ENCODE measurements around the gene LHFPL6.

Gene LHFPL6

DNA sequence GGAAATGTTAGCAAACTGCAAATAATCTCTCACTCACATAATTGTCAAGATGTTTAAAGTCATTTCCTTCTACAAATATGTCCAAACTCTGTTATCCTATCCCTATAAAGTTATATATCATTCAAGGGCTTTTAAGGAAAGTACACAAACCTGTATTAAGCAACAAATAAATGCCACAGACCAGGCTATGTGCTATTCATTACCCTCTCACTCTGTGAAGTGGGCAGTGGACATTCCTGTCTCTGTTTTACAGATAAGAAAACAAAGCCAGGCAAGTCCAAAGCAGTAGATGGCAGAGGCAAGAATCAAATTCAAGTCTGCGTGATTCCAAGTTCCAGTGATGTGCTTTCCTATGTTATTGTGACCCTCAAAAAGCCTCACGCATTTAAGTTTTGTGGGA is 140.6 kb downstream of the LHFPL6 start:
- no peak for DNase-seq (ENCODE audit: low read depth in 3 of 3)

DNA sequence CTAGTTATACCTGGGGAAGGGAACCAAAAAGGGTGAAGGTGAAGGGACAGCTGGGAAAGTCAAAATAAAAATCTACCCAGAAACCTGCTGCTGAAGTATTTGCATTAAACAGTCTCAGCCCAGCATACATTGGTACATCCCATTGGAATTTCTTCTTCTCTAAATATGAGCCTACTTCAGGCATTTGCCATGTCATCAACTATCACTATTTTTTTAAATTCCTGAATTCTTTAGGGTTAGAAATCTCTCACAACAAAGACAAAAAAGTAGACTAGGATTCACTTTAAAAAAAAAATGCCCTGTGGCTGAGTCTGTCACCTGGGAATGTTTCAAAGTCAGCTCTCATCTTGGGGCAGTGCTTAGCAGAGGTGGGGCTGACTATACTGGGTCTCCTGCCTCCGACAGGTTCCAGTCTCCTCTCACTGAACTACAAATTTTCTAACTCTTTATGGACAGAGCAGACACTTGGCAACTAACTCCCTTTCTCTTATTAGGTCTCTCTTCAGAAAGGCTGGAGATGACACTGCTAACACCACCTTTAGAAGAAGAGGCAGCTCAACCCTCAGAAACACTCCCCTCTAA is 141.2 kb downstream of the LHFPL6 start:
- DNase-seq (ENCODE audit: low read depth in 3 of 3), result no peak

DNA sequence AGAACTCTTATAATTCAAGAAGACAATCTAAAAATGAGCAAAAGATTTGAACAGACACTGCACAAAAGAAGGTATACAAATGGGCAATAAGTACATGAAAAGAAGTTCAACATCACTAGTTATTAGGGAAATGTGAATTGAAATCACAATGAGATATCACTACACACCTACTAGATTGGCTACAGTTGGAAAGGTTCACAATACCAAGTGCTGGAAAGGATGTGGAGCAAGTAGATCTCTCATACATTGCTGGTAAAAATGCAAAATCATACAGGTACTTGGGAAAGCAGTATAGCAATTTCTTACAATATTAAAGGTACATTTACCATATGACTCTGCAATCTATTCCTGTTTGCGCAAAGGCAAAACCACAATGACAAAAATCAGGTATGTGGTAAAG is 145.7 kb downstream of the LHFPL6 start:
- no peak for DNase-seq (ENCODE audit: low read depth in 3 of 3)

DNA sequence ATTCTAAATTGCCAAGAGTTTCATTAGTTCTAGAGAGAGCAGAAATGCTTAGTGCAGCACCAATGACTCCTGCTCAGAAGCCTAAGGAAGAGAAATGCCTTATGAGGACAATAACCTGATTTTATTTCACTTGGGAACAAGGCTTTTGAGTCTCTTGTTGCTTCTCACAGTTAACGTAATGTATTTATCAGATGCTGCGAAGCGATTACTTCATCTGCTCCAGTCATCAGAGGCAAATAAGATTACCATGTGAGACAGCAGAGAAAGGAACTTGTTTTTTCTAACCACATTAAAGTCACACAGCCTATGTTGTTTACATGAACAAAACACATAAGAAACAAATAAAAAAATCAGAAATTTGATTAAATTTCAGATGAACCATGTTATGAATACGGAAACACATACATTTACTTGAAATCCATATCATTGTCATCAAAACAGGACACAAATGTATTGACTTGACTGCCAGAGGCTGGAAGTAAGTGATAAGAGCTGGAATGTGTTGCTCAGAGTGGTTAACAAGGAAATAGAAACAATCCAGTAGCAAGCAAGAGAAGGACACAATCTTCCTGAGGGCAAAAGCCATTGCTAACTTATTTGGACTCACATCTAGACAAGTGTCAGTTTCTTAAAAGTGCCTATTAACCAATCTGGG is 147.3 kb downstream of the LHFPL6 start:
- DNase-seq (ENCODE audit: low read depth in 3 of 3), result no peak

DNA sequence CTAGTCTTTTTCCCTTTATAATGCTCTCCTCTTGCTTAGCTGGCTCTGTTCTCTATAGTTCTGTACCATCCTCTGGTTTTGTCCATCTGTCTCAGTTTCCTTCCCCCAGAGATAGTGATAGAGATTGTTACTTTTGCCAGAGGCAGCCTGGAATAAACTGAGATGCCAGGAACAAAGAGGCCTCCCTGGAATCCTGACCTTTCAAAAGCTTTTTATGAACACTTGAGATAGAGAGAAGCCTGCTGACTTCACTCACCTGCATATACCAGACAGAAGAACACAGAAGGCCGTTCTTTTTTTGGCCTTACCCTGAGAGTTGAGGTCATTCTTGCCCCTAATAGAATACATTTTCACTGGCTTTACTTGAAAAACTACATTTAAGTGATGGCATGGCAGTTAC is 150.2 kb downstream of the LHFPL6 start:
- no peak for DNase-seq (ENCODE audit: low read depth in 3 of 3)

DNA sequence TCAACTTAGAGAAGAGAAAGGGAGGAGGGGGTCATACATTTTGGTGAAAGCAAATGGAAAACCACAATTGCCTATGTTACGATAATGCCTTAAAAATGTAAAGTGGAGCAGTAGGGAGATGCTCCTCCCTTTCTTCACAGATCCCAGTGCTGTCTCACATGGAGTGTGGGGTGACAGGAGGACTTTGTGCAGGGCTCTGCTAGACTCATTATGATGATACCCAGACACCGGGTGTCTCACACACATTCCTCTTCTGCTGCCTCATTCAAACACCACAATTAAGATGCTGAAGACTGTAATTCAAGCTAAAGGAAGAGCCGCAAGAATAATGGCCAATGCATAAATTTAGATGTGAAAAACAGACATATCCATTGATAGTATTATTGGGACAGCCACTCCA is 150.6 kb downstream of the LHFPL6 start:
- DNase-seq (ENCODE audit: low read depth in 3 of 3), result no peak

DNA sequence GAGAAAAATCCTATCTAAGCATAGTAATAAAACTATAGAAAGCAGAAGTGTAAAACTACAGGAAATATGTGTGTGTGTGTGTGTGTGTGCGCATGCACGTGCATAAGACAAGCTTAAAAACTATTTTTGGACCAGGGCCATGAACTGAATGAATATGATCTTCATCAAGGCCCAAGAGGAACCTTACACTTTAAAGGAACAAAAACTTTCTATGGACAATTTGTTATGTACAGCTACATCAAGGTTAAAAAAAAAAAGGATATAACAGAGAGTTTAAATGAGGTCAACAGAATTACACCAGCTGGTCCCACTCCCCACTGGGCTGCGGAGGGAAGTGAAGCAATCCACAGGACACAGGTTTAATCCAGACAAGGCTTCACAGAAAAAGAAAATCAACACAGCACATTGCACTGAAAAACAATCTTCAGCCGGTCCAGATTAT is 151.1 kb downstream of the LHFPL6 start:
- no peak for DNase-seq (ENCODE audit: low read depth in 3 of 3)

DNA sequence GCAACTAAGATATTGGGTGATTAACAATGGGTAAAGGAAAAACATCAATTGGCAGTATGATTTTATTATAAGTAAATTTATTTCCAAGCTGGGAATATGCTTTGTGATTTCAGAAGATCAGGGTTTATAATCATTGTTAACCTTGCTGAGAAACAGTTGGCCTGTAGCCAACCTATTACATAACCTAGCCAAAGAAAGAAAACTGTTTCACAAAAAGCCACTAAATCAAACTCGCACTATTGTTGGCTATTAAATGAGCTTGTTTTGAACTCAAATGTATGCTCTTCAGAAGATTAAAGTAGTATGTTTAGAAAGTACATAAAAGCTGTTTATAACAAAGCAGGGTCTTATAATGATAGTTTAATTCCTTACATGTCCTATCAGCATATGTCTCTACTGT is 151.7 kb downstream of the LHFPL6 start:
- DNase-seq (ENCODE audit: low read depth in 3 of 3), result no peak

DNA sequence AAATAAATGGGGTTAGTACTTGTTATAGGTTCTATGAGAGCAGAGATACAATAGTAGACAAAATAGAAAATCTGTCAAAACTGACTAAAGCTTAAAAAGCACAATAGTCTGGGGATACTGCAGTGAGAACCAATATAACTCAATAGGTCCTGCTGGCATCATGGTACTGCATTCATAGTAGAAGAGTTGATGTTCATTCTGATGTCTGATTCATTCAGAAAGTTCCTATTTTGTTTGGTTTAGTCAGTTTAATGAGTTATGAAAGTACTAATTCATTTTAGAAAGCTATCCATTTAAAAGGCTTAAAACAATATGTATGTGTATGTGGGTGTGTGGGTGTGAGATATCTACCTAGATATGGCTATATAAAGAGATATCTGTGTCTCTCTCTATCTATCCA is 152.8 kb downstream of the LHFPL6 start:
- DNase-seq (ENCODE audit: low read depth in 3 of 3), result no peak

DNA sequence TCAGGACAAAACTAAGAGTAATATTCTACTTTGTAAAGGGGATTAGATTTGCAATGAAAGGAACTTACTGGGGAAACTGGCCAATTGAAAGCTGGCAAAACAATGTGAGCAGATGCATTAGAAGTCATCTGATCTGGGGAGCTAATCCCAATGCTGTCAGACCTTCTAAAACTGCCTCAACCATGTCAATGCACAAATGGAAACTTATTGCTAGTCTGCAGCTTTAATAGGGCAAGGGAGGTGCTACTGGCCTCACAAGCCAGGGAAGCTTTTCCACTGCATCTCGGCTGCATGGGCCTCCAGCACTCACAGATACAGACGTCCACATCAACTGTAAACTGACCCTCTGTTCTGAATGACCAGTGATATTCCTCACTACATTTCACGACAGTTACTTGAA is 154.2 kb downstream of the LHFPL6 start:
- DNase-seq (ENCODE audit: low read depth in 3 of 3), result no peak

DNA sequence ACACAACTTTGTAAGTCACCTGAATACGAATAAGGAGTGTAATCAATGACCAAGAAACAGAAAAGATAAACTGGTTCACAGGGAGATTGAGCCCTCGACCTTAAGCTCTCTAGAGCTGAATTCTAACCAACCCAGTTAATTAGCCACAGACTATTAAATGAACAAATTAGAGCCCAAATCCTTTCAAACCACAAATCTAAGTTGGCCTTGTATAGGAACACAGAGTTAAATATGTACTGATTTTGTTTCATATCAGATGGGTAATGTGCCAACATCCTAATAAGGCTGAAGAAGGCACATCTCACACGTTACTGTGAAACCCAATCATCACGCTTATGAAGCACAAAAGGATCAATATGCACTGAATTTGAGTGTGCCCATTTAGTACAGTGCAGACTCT is 156.1 kb downstream of the LHFPL6 start:
- DNase-seq (ENCODE audit: low read depth in 3 of 3), result no peak

DNA sequence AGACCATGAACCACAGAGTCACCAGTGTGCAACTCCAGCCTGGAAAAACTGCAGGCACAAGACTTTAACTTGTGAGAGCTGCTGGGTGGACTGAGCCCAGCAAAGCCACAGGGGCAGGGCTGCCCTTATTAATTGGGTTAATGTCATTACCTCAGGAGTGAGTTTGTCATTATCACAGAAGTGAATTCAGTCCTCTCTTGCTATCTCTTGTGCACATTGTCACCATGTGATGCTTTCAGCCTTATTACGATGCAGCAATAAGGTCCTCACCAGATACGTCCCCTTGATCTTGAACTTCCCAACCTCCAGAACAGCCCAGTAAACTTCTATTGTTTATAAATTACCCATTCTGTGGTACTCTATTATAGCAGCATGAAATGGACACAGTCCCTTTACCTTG is 158.1 kb downstream of the LHFPL6 start:
- DNase-seq (ENCODE audit: low read depth in 3 of 3), result no peak

DNA sequence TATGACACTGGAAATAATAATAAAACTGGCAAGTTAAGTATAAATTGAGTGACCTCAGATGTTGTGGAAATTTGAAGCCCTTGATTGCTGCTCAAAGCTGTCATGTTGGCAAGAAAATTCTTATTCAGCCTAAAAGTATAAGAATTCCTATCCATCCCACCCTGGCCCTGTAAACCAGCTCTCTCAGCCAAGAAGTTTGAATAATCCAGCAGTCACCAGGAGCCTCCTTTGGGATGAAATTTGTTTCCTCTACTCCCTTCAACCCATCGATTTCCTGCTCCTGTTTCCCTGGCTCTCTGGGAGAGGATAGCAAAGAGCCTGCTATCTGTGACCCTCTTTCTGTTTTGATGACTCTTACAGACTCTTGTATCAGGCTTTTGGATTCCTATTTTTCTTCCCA is 169.3 kb downstream of the LHFPL6 start:
- DNase-seq (ENCODE audit: low read depth in 3 of 3), result no peak

DNA sequence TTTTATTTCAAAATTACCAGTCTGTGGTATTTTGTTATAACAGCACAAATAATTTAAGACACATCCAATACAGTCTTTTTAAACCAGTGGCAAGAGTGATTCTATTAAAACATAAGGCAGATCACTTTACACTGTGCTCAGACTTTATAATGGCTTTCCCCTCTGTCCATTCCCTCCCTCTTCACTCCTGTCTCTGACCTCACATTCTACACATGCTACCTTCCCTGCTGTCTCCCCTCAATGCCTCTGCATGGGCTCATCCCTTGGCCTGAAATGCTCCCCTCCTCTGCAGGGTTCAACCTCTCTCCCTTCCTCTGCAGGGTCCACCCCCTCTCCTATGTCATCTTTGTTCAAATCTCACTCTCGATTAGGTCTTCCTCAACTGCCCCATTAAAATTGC is 170.8 kb downstream of the LHFPL6 start:
- DNase-seq (ENCODE audit: low read depth in 3 of 3), result no peak

DNA sequence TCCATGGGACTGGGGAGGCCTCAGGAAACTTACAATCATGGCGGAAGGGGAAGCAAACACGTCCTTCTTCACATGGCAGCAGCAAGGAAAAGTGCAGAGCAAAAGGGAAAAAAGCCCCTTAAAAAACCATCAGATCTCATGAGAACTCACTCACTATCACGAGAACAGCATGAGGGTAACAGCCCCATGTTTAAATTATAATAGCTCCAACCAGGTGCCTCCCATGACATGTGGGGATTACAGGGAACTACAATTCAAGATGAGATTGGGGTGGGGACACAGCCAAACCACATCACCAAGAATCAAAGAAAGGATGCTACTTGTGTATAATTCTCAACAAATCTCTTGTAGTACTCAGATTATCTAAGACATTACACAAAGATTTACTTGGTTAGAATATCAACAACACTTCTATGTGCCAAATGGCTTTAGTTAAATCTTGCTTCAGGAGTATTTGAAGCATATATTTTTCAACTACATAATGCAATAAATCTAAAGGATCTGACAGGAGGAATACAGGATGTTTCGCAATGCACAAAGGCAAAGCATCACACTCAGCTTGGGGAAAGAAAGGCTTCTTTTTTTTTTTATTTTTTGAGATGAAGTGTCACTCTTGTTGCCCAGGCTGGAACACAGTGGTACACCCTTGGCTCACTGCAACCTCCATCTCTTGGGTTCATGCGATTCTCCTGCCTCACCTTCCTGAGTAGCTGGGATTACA is 180.0 kb downstream of the LHFPL6 start:
- DNase-seq (ENCODE audit: low read depth in 3 of 3), result no peak

DNA sequence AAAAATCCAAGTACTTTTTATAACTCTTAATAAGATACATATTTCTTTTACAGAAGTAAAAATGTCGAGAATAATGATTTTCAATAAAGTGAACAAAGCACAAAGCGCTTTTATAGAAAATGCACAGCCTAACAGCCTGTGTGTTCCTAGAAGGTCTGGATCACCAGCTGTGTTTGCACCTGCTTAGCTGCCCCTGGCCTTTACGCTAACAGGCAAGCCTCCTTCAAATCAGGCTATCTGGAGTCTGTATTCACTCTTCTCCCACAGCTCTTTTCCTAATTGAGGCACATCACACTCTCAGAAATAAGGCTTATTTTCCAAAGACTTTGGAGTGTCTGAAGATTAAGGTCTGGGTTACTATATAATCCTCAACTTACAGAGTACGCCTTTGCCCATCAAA is 183.1 kb downstream of the LHFPL6 start:
- DNase-seq (ENCODE audit: low read depth in 3 of 3), result no peak

DNA sequence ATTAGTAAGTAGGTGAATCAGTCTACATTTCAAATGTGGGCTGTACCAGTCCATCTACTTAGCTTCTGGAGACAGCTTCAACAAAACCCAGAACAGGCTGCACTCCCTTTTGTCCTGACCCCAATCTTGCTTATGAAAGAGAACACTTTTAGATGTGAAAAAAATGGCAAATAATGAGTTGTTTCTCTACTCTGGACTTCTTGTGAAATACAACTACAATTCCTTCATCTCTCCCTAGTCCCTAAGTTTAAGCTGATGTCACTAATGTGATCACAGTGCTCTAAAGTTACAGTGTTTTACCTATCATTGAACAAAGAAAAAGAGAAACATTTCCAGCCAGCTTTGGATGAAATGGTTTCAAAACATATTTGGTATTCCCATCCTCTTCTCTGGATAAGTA is 183.9 kb downstream of the LHFPL6 start:
- no peak for DNase-seq (ENCODE audit: low read depth in 3 of 3)

DNA sequence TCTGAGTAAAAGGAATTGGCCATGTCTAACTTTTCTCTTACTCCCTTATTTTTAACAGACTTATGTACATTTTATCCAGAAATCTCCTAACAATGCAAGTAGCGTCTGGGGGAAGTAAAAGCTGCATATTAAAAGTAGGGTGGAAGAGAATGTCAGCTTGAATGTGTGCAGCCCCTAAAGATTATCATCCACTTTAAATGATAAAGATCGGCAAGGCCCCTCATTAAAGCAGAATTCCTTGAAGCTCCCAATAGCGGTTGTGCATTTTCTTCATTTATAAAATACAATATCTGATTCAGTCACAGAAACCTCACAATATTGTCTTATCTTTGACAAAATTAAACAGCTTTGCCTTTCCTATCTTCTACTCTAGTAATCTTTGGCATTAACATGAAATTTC is 184.6 kb downstream of the LHFPL6 start:
- no peak for DNase-seq (ENCODE audit: low read depth in 3 of 3)

DNA sequence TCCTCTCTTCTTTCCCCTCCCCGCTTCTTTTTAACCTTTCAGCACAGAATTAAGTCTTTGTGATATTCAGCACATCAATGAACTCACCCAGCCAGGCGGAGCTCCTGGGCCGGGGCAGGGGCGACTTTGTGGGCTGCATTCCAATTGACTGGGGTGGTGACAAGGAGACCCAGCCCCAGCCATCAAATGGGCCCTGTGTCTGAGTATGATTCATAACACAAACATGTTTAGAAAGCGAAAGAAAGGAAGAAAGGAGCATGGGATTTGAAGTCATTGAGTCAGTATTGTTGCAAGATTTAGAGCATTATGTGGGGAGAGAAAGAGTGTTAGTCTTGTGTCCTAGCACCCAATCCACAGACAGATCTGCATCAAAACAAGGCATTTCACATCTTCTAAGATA is 185.3 kb downstream of the LHFPL6 start:
- no peak for DNase-seq (ENCODE audit: low read depth in 3 of 3)

DNA sequence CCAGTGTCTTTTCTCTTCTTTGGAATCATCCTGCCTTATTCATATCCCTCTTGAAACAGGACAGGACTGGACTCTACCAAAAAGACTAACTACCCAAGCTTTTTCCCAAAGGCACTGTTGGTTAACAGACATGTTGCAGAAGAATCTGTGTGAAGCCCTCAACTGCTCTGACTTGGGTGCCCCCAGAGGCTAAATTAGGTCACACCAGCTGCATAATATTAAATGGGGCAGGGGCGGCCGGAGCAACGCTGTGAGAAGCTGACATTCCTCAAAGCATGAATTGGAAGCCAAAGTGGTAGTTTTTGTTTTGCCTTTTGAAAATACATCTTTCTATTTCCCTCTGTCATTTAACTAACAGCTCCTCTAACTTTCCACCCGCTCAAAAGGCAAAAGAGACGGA is 185.9 kb downstream of the LHFPL6 start:
- no peak for DNase-seq (ENCODE audit: low read depth in 3 of 3)

DNA sequence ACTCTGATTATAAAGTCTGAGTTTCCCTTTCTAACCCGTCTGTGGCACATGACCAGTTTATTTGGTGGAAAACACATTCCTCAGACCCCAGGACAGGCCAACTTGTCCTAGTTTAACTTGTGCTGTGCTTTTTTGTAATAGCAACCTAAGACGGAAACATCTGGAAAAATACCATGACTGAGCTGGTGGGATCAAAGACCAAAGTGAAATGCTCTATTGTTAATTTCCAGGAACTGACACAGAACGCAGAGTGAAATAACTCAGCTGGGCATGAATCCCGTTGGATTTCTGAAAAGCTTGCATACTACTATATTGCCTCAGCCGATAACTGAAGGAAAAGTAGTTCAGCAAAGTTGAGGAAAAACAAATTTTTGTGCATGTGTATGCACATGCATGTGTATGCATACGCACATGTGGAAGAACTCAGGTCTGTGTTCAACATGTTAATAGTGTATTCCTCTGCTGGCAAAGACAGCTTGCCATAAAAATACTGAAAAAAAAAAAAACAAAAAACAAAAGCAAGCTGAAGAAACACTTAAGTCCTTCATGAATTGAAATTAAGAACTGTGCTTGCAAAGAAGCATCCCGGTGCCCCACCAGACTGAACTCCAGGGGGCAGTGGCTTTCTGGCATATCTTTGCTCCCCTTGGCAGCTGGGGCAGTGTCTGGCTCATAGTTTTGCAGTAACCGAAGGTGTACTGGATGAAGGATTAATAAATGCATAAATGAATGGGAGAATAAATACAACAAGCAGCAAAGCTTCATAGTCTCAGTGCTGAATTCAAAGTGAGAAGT is 187.8 kb downstream of the LHFPL6 start:
- DNase-seq (ENCODE audit: low read depth in 3 of 3), result no peak

DNA sequence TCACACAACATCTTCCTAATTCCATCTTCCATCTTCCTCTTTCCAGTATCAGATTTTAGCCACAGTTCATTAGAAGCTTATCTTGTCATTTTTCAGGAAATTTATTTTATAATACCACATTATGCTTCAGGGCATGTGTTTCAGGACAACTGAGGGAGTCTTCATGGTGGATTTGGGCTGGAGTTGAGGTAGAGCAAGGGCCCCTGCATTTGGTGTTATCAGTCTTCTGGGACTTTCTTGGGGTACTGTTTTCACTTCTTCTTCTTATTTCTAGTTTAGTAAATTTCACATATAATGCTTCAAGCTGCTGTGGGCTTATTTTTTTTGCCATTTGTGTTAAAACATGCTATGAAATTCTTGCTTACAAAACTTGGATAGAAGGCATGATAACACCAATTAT is 188.7 kb downstream of the LHFPL6 start:
- DNase-seq (ENCODE audit: low read depth in 3 of 3), result no peak

DNA sequence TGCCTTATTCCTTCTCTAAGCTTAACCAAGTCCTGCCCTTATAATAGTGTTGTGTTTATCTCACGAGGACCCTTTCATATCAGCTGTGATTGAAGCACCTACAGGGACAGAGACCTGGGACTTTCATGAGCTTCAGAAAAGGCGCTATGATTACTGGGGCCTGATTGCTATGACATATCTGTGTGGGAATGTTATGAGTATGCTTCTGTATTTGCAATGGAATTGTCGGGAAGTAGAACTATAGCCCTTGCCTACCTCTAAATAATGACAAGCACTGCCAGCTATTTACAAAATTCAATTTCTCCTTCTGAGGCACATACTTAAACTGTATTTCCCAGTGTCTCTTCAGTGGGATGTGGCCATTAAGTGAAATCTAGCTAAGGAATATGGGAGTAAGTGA is 191.5 kb downstream of the LHFPL6 start:
- DNase-seq (ENCODE audit: low read depth in 3 of 3), result no peak
